ENCODE results near the gene FAM53A.

The FAM53A gene

GRCh38 chr4:1683736-1684505 lies at the start of gene FAM53A:
TSS of gene FAM53A (minus strand) at chr4:1684313. CDS start at chr4:1668741, 15,572 bp downstream.
- FAIRE-seq, result peak; percentile 86
- peak; percentile 94 for DNase-seq (ENCODE audit: insufficient read length, low spot score)

DNA sequence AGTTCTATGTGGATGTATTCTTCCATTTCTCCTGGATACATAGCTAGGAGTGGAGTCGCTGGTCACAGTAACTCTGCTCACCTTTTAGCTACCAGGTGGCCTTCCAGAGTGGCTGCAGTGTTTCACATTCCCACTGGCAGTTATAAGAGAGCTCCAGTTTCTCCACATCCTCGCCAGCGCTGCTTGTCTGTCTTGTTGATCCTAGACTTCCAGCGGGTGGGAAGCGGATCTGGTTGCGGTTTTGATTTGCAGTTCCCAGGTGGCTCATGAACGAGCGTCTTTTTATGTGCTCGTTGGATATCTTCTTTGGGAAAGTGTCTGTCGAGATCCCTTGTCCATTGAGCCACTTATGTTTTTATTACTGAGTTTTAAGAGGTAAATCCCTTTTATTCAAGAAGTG lies 48.8 kb upstream of the FAM53A start:
- FAIRE-seq, result no peak
- DNase-seq (ENCODE audit: insufficient read length, low spot score), result no peak

GRCh38 chr4:1731180-1731579 lies 47.1 kb upstream of the FAM53A start:
- FAIRE-seq, result no peak

DNA sequence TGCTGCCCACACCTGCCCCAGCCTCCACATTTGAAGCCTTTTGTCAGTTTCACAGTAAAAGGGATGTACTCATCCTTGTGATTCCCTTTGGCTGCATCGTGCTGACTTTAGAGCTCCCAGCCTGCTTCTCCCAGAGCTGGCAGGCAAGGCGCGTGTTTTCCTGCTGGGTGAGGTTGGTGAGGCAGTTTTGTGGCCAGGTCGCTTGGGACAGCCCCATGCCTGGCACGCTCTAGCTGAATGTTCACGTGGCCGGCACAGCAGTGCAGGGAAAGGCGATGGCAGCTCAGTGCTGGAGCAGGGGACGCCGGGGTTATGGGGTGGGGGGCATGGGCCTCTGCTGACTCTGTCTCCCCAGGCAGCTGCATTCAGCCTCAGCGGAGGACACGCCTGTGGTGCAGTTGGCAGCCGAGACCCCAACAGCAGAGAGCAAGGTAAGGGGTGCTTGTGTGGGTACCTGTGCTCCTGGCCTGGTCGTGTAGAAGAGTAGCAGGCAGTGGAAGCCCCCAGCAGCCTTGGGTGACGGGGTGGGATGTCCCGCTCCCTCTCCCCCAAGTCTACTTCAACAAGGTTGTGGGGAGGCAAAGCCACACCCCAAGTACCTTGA lies 46.5 kb upstream of the FAM53A start:
- FAIRE-seq, result no peak
- no peak for DNase-seq (ENCODE audit: insufficient read length, low spot score)

More at GRCh38 chr4:1731180-1731579, 47.1 kb upstream of the FAM53A start:
- DNase-seq (ENCODE audit: insufficient read length, low spot score), result no peak

DNA sequence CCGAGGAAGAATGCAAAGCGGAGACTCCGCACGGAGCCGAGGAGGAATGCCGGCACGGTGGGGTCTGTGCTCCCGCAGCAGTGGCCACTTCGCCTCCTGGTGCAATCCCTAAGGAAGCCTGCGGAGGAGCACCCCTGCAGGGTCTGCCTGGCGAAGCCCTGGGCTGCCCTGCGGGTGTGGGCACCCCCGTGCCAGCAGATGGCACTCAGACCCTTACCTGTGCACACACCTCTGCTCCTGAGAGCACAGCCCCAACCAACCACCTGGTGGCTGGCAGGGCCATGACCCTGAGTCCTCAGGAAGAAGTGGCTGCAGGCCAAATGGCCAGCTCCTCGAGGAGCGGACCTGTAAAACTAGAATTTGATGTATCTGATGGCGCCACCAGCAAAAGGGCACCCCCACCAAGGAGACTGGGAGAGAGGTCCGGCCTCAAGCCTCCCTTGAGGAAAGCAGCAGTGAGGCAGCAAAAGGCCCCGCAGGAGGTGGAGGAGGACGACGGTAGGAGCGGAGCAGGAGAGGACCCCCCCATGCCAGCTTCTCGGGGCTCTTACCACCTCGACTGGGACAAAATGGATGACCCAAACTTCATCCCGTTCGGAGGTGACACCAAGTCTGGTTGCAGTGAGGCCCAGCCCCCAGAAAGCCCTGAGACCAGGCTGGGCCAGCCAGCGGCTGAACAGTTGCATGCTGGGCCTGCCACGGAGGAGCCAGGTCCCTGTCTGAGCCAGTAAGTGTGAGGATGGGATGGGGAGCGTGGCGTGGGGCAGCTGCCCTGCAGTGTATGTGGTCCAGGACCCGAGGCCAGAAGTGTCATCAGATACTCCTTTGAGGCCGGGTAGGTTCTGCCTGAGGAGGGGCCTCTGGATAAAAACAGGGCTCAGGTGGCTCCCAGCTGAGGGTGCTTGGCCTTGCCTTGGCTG lies 44.2 kb upstream of the FAM53A start:
- no peak for FAIRE-seq

GRCh38 chr4:1727117-1728031 lies 43.3 kb upstream of the FAM53A start:
- FAIRE-seq (no peak), DNase-seq (ENCODE audit: insufficient read length, low spot score) (no peak)

More for the DNA sequence above, 44.2 kb upstream of the FAM53A start:
- no peak for DNase-seq (ENCODE audit: insufficient read length, low spot score)

- FAIRE-seq (peak; percentile 94), DNase-seq (ENCODE audit: insufficient read length, low spot score) (peak; percentile 78)
These were observed 42.2 kb upstream of the FAM53A start for GRCh38 chr4:1726146-1726934.

- DNase-seq (ENCODE audit: insufficient read length, low spot score) (no peak), FAIRE-seq (no peak)
These were observed 41.4 kb upstream of the FAM53A start for GRCh38 chr4:1725521-1725920.

DNA sequence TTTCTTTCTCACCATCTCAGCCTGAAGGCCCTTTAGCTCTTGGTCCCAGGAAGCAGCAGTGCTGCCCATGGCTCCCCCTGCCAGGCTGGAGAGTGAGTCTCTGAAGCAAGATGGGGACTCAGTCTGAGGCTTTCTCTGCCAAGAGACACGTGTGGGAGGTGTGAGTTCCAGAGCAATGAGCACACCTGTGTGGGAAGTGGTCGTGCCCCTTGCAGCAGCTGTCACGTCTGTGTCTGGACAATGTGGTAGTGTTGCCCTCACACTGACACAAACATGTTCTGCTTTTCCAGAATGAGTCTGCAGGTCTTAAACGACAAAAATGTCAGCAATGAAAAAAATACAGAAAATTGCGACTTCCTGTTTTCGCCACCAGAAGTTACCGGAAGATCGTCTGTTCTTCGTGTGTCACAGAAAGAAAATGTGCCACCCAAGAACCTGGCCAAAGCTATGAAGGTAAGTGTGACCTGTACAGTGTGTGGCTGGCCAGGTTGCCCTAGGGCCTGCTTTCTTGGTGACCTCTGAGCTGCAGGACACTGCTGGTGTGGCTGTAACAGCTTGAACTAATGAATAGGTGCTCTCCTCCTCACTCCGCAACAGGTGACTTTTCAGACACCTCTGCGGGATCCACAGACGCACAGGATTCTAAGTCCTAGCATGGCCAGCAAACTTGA lies 39.2 kb upstream of the FAM53A start:
- DNase-seq (ENCODE audit: insufficient read length, low spot score) (no peak), FAIRE-seq (peak; percentile 82)

GRCh38 chr4:1722551-1723118 lies 38.5 kb upstream of the FAM53A start:
- no peak for DNase-seq (ENCODE audit: insufficient read length, low spot score)
- peak; percentile 58 for FAIRE-seq

DNA sequence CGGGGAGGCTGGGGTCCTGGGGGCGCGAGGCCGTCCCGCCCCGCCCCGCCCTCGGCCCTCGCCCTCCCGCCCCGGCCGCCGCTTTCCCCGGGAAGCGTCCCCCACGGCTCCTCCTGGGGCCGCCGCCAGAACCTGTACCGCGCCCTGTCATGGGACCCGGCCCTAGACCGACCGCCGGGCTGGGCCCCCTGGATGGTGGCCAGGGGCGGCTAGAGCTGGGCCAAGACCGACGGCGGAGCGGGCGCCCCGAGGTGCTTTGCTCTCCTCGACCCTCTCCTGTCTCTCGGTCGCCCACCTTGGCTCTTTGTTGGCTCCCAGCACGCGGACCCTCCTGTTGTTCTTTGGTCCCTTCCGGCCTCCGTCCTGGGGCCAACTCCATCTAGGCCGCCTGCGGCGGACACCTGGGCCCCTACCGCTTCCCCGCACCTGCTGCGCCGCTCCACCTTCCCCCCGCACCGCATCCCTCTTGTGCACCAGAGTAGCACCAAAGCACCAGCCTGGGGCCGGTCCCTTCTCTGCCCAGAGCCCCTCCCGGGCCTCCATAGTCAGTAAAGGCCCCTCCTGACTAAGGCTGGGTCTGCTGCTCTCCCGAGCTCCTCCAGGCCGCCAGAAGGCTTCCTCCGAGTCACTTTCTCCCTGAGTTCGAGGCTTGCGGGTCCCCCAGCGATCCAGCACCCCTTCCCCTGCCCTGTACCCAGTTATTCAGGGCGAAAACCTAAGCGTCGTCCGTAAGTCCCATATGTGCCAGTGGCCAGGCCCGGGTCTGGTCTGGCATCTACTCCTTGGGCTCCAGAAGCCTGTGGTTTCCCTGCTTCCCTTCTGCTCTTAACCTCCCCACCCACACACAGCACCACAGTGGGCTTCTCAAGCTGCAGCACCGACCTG lies 37.8 kb upstream of the FAM53A start:
- DNase-seq (ENCODE audit: insufficient read length, low spot score), result no peak
- FAIRE-seq, result no peak

DNA sequence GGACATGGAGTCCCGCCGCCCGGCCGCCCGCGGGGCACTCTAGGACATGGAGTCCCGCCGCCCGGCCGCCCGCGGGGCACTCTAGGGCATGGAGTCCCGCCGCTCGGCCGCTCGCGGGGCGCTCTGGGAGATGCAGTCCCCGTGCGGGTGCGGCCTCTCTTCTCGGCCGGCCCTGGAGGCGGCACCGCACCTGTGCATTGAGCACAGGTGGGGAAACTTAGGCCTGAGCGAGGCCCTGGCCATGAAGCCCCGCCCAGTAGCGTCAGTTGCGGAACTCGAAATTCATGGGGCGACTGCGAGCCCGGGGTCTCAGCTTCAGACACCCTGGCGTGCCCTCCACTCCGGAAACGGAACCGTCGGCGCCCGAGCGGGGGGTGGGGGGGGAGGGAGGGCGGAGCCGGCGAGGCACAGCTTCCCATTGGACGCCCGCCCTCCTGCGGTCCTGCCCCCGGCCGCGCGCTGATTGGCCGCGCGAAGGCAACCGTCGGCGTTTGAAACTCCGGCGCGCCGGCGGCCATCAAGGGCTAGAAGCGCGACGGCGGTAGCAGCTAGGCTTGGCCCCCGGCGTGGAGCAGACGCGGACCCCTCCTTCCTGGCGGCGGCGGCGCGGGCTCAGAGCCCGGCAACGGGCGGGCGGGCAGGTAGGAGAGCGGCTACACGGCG lies 37.0 kb upstream of the FAM53A start, which contains the start of the genes TACC3 and TMEM129:
TSS of gene TACC3 (plus strand) at position 519 of the 663 bp plus-strand sequence. CDS start 1,901 bp downstream, outside the sequence.
TSS of gene TMEM129 (minus strand) at position 321 of the 663 bp plus-strand sequence. CDS start 486 bp downstream, outside the sequence.
- DNase-seq (ENCODE audit: insufficient read length, low spot score) (peak; percentile 93), FAIRE-seq (peak; percentile 91)

- peak; percentile 37 for FAIRE-seq
- no peak for DNase-seq (ENCODE audit: insufficient read length, low spot score)
These were observed 36.3 kb upstream of the FAM53A start for GRCh38 chr4:1720163-1720983.

GRCh38 chr4:1718095-1718850 lies 34.2 kb upstream of the FAM53A start:
- FAIRE-seq (no peak), DNase-seq (ENCODE audit: insufficient read length, low spot score) (no peak)

Measured in GM19239 (cell line).